ENCODE results near the gene HS2ST1. TPM values are rescaled to one million over a fixed set of nuclear protein-coding genes. Genes with fewer than 3 reads are reported as not detected.
"Not testable (repeated sequence)": the region's sequence is repeated elsewhere in the genome, so short reads cannot be mapped to it uniquely, and the experiment has no call there.

Gene HS2ST1
- total RNA-seq, 4 donors from 2014 or later, result 6.3 to 11.7 (median 10.3) TPM

DNA sequence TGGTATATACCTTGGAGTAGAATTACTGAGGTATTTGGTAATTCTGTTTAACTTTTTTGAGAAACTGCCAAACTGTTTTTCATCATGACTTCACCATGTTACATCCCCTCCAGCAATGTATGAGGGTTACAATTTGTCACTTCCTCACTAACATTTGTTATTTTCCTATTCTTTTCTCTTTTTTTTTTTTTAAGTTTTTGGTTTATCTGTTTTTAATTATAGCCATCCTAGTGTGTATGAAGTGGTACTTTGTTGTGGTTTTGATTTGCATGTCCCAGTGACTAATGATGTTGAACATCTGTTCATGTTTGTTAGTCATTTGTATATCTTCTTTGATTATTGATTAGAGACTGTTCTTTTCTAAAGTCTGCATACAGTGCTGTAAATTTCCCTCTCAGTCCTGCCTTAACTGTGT is 147.3 kb downstream of the HS2ST1 start:
- Histone ChIP-seq H3K27me3 (no peaks in the 10 kb centered on the region), H3K36me3 (no peaks in the 10 kb centered on the region), H3K4me3 (no peak overlapping the region), H3K4me1 (no peaks in the 10 kb centered on the region), H3K9me3 (no peaks in the 10 kb centered on the region), H3K27ac (no peak overlapping the region)
- TF ChIP-seq POLR2A (IDR thresholded peaks at IDR 0.05), result no peak
- TF ChIP-seq EP300 (IDR thresholded peaks at IDR 0.05), result no peak
- TF ChIP-seq, protein P1, sequence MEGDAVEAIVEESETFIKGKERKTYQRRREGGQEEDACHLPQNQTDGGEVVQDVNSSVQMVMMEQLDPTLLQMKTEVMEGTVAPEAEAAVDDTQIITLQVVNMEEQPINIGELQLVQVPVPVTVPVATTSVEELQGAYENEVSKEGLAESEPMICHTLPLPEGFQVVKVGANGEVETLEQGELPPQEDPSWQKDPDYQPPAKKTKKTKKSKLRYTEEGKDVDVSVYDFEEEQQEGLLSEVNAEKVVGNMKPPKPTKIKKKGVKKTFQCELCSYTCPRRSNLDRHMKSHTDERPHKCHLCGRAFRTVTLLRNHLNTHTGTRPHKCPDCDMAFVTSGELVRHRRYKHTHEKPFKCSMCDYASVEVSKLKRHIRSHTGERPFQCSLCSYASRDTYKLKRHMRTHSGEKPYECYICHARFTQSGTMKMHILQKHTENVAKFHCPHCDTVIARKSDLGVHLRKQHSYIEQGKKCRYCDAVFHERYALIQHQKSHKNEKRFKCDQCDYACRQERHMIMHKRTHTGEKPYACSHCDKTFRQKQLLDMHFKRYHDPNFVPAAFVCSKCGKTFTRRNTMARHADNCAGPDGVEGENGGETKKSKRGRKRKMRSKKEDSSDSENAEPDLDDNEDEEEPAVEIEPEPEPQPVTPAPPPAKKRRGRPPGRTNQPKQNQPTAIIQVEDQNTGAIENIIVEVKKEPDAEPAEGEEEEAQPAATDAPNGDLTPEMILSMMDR (IDR thresholded peaks at IDR 0.05), result no peak
- TF ChIP-seq POLR2AphosphoS5 (IDR thresholded peaks at IDR 0.05), result no peak
- DNase-seq (ENCODE audit: low spot score in 2 of 2), result no peak

GRCh38 chr1:87062687-87063086 is 148.3 kb downstream of the HS2ST1 start:
- Histone ChIP-seq H3K9me3 (no peaks in the 10 kb centered on the region), H3K4me1 (no peaks in the 10 kb centered on the region), H3K27ac (no peak overlapping the region), H3K27me3 (no peaks in the 10 kb centered on the region), H3K36me3 (no peaks in the 10 kb centered on the region), H3K4me3 (no peak overlapping the region)
- TF ChIP-seq, protein P1 (IDR thresholded peaks at IDR 0.05), result no peak
- TF ChIP-seq EP300 (IDR thresholded peaks at IDR 0.05) (no peak), POLR2A (IDR thresholded peaks at IDR 0.05) (no peak), POLR2AphosphoS5 (IDR thresholded peaks at IDR 0.05) (no peak)
- 94% methylated on average over 2 of the region's 2 CpGs for WGBS
- DNase-seq (ENCODE audit: low spot score in 2 of 2), result no peak

- DNase-seq (ENCODE audit: low spot score in 2 of 2), result no peak
- H3K27me3 ChIP-seq, result no peaks in the 10 kb centered on the region
- H3K4me1 ChIP-seq, result no peaks in the 10 kb centered on the region
- no peak for TF ChIP-seq EP300 (IDR thresholded peaks at IDR 0.05)
- TF ChIP-seq, protein P1 (IDR thresholded peaks at IDR 0.05), result no peak
- H3K36me3 ChIP-seq, result no peaks in the 10 kb centered on the region
- no peak overlapping the region for H3K27ac ChIP-seq
- H3K9me3 ChIP-seq, result no peaks in the 10 kb centered on the region
- H3K4me3 ChIP-seq, result no peak overlapping the region
Measured at GRCh38 chr1:87064309-87064708, 149.9 kb downstream of the HS2ST1 start.

- no peaks in the 10 kb centered on the region for H3K4me1 ChIP-seq
- H3K36me3 ChIP-seq, result no peaks in the 10 kb centered on the region
- TF ChIP-seq POLR2AphosphoS5 (IDR thresholded peaks at IDR 0.05) (no peak), EP300 (IDR thresholded peaks at IDR 0.05) (no peak), POLR2A (IDR thresholded peaks at IDR 0.05) (no peak)
- TF ChIP-seq, protein P1 (IDR thresholded peaks at IDR 0.05), result no peak
- no peak for DNase-seq (ENCODE audit: low spot score in 2 of 2)
- no peaks in the 10 kb centered on the region for H3K27me3 ChIP-seq
- H3K9me3 ChIP-seq, result no peaks in the 10 kb centered on the region
- WGBS, result 88% methylated on average over 1 of the region's 1 CpG
- no peak overlapping the region for H3K4me3 ChIP-seq
- H3K27ac ChIP-seq, result no peak overlapping the region
Measured at GRCh38 chr1:87064986-87065385, 150.6 kb downstream of the HS2ST1 start.

DNA sequence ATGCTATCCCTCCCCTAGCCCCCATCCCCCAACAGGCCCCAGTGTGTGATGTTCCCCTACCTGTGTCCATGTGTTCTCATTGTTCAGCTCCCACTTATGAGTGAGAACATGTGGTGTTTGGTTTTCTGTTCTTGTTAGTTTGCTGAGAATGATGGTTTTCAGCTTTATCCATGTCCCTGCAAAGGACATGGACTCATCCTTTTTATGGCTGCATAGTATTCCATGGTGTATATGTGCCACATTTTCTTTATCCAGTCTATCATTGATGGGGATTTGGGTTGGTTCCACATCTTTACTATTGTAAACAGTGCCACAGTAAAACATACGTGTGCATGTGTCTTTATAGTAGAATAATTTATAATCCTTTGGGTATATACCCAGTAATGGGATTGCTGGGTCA is 152.3 kb downstream of the HS2ST1 start:
- not testable (repeated sequence) for H3K9me3 ChIP-seq; H3K27me3 ChIP-seq; H3K27ac ChIP-seq; H3K4me3 ChIP-seq; DNase-seq (ENCODE audit: low spot score in 2 of 2); H3K4me1 ChIP-seq; H3K36me3 ChIP-seq
- WGBS, result 100% methylated on average over 1 of the region's 1 CpG

- H3K36me3 ChIP-seq, result no peaks in the 10 kb centered on the region
- H3K27me3 ChIP-seq, result no peaks in the 10 kb centered on the region
- H3K27ac ChIP-seq, result no peak overlapping the region
- H3K4me3 ChIP-seq, result no peak overlapping the region
- no peak for DNase-seq (ENCODE audit: low spot score in 2 of 2)
- no peaks in the 10 kb centered on the region for H3K9me3 ChIP-seq
- H3K4me1 ChIP-seq, result no peaks in the 10 kb centered on the region
- TF ChIP-seq EP300 (IDR thresholded peaks at IDR 0.05) (no peak), POLR2AphosphoS5 (IDR thresholded peaks at IDR 0.05) (no peak), POLR2A (IDR thresholded peaks at IDR 0.05) (no peak)
- TF ChIP-seq, protein P1 (IDR thresholded peaks at IDR 0.05), result no peak
Measured at GRCh38 chr1:87072411-87072810, 158.0 kb downstream of the HS2ST1 start.
